NOMO-1 treated with dmso at 0.1 percent for 144 hours (cell line): ENCODE results near the gene PDCD10.
A peak's percentile ranks its signal among the peaks of the same experiment; 100 is the strongest.

Experiments
- DNase-seq: peaks from one replicate; lab custom pipeline; 2025; ENCODE audit not compliant: unreplicated experiment; lab: John Stamatoyannopoulos, UW

PDCD10 gene

DNA sequence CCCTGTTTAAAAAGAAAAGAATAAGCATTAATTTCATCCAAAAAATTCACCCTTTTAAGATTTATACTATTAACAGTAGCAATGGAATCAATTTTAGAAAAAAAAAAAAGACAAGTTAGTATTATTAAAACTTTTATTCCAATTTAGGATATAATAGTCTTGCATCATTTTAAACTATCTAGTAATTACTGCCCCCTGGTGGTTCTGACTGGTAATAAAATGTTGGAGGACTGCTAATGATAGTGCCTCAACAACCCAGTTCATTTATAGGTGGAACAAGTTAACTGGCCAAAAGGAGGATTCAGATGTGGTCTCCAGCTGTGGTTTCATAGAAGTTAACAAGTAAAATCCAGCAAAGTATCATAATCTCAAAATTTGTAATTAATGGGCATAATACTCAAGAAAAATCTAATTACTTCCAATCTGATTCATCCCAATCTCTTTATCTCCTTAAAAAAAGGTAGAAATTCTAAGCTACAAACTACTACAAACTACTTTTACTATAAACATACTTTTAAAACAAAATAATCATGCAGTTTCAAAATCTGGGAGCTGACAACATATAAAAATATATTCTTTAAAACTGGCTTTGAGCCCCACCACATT lies 50.2 kb downstream of the PDCD10 start:
- DNase-seq: peak; percentile 35

DNA sequence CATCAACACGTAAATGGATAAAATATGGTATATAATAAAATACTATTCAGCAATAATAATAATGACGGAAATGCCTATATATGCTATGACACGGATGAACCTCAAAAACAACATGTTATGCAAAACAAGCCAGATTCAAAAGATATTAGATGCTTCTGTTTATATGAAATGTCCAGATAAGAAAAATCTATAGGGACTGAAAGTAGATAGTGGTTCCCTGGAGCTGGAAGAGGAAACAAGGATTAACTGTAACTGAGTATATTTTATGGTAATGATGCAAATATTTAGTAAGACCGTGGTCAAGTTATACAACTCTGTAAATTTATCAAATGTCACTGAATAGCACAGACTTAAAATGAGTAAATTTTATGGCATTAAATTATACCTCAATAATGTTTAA lies 55.2 kb downstream of the PDCD10 start:
- DNase-seq: no peak

- DNase-seq: no peak
Observed at GRCh38 chr3:167675848-167676247, 58.8 kb downstream of the PDCD10 start.

GRCh38 chr3:167673221-167673620 lies 61.5 kb downstream of the PDCD10 start:
- DNase-seq: no peak

DNA sequence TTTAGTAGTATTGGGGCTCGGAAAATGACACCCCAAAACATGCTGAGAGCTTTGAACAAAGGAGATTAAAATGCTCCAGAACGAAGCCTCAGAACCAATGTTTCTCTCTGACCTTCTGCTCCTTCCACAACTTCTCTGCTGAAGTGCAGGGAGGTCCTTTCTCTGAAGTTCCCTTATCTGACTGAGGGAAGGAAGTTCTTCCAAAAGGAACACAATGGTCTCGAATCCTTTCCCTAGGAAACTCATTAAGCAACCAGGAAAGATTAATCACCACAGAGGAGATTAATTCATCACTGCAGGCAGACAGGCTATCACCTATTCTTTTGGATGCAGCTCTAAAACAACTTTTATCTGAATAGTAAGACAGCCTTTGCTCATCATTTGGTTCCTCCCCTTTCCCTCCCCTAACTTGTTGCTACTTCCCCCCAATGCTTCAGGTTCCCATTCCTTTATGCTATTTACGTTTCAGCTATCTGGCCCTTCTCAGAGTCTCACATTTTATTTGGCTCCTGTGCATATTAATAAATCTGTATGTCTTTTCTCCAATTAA lies 62.7 kb downstream of the PDCD10 start:
- DNase-seq: no peak

GRCh38 chr3:167669699-167670098 lies 65.0 kb downstream of the PDCD10 start:
- DNase-seq: no peak

- DNase-seq: no peak
Observed at GRCh38 chr3:167668651-167669050, 66.0 kb downstream of the PDCD10 start.

DNA sequence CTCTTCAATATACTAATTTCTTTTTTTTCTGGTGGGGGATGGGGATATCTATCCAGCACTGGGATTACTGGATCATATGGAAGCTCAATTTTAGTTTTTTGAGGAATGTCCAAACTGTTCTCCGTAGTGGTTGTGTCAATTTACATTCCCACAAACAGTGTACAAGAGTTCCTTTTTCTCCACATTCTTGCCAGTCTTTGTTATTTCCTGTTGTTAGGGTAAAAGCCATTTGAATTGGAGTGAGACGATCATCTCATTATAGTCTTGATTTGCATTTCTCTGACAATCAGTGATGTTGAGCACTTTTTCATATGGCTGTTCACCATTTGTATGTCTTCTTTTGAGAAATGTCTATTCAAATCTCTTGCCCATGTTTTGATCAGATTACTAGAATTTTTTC lies 68.1 kb downstream of the PDCD10 start:
- no peak for DNase-seq

- DNase-seq: peak; percentile 74
Observed at GRCh38 chr3:167662919-167663400, 71.7 kb downstream of the PDCD10 start.

DNA sequence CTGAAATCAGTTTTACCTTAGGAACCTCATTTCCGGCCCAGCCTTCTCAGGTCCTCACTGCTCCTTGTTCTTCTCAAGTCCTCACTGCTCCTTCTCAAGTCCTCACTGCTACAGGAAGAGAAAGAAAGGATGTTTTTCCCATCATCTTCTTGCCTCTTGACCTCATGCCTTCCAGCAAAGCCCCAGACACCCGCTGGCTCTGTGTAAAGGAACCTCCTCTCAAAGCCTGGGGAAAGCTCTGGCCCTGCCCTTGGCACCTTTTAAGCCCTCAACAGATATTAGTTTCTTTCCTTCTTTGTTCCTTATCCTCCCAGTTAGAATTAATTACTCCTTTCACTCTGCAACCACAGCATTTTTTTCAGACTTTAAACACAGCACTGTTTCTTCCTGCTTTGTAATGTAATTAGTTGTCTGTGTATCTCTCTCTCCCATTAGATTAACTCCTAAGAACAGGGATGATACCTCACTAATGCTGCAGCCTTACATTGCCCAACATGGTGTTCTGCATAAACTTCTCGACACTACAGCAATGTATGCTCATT lies 76.9 kb downstream of the PDCD10 start:
- DNase-seq: no peak

- DNase-seq: no peak
Observed at GRCh38 chr3:167656821-167657220, 77.9 kb downstream of the PDCD10 start.

DNA sequence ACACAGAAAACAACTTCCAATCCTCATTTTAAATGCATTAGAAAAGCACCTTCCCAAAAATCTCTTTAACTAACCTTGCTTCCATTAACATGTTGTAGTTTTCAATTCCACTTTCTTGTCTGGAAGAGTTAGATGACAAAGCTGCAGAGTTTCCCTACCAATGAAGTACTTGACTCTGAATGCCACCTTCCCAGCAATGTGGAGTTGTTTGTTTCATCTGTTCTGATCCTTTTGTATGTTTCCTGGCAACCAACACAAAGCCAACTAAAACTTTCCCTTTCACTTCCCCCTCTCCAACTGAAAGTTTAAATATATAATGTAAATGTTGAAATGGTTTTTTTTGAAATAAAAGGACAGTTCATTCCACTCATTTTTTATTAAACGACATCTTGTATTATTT lies 80.9 kb downstream of the PDCD10 start, which contains the start of gene WDR49:
Gene WDR49 (minus strand): TSS at position 183 of the 400 bp plus-strand sequence. CDS start 517 bp downstream, outside the sequence.
- DNase-seq: peak; percentile 70

GRCh38 chr3:167653155-167653554 lies 81.5 kb downstream of the PDCD10 start:
- peak; percentile 36 for DNase-seq

GRCh38 chr3:167651826-167652225 lies 82.9 kb downstream of the PDCD10 start:
- DNase-seq: no peak

DNA sequence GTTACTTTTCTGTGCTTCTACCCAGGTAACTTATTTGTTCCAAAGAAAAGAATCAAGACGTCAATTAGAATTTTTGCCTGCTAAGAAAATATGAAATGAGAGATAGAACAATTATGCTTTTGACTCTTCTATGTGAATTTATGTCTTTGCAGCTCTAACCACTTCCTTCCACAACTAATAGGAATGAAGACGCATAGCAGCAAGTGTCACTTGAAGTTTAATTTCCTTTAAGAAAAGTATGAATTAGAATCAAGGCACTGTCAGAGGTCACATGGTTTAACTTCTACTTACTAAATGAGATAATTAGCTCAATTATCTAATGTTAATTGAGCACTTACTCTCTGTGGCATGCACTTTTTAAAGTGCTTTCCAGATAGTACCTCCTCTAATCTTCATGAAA lies 84.2 kb downstream of the PDCD10 start:
- DNase-seq: no peak

DNA sequence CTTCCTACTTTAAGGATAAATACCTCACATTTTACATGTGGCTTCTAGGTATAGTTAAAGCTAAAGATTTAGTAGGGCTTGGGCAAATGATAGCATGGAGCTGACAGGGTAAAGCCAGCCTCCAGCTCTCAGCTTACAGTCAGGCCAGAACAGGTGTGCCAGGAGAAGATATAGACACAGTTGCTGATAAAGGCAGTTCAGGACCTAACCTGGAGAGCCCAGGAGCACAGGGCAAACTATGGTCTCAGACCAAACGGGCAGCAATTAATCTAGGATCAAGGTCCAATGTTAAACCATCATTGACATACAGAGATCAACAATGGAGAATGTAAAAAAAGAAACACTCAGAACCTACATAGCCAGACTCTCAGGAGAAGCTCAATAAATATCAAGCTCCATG lies 84.9 kb downstream of the PDCD10 start:
- no peak for DNase-seq

GRCh38 chr3:167644611-167645010 lies 90.1 kb downstream of the PDCD10 start:
- DNase-seq: no peak
